H1 (cell line): Measurements from ENCODE around the gene PRSS3. TPM values are rescaled to one million over a fixed set of nuclear protein-coding genes. Genes with fewer than 3 reads are reported as not detected.

Experiments used
- CTCF ChIA-PET: fragments of 300-600 bp; sonication (Branson Sonifier 250); formaldehyde crosslinking; loops from one replicate; lab custom pipeline; 2021; ENCODE audit not compliant: partially characterized antibody; lab: Charles Lee
- POLR2A ChIA-PET: fragments of 300-600 bp; sonication (Branson Sonifier 250); formaldehyde crosslinking; loops from one replicate; lab custom pipeline; 2021; ENCODE audit warnings: inconsistent platforms; ENCODE audit not compliant: partially characterized antibody; lab: Charles Lee
- DNase-seq, 2 experiments: peaks; one replicate each; pipeline versions ENCODE4 v3.0.0 to v3.0.0-alpha.2; 2010 to 2022; ENCODE audit warnings: low spot score in 2 of 2, low read depth in 1 of 2, mixed read lengths in 1 of 2
- FAIRE-seq: peaks from 2 replicates; lab custom pipeline; 2011; peaks lifted over from hg19 to GRCh38; lab: Jason Lieb, UNC
- H2AFZ ChIP-seq: 2 replicates; pipeline ENCODE4 v1.8.1; 2012; ENCODE audit warnings: low read length, inconsistent platforms
- H2AK5ac ChIP-seq: 2 replicates; pipeline ENCODE4 v1.6.1; 2013; ENCODE audit warnings: low read depth, low read length
- H2BK120ac ChIP-seq: replicated peaks from 2 replicates; pipeline ENCODE3; 2013; ENCODE audit warnings: low read depth, low read length, inconsistent platforms
- H2BK12ac ChIP-seq: 2 replicates; pipeline ENCODE4 v1.6.1; 2013; ENCODE audit warnings: low read depth, low read length
- H2BK15ac ChIP-seq: 2 replicates; pipeline ENCODE4 v1.6.1; 2013; ENCODE audit warnings: low read length
- H2BK20ac ChIP-seq: 2 replicates; pipeline ENCODE4 v1.6.1; 2013; ENCODE audit warnings: low read length
- H2BK5ac ChIP-seq: 2 replicates; pipeline ENCODE4 v1.6.1; 2013; ENCODE audit warnings: low read depth, low read length
- H3K14ac ChIP-seq: 2 replicates; pipeline ENCODE4 v1.6.1; 2013; ENCODE audit warnings: inconsistent platforms; ENCODE audit not compliant: insufficient read length
- H3K18ac ChIP-seq: 2 replicates; pipeline ENCODE4 v1.6.1; 2013; ENCODE audit warnings: low read length; ENCODE audit errors: extremely low read depth
- H3K23ac ChIP-seq: 2 replicates; pipeline ENCODE4 v1.6.1; 2013; ENCODE audit warnings: inconsistent platforms; ENCODE audit not compliant: insufficient read length
- H3K23me2 ChIP-seq: 2 replicates; pipeline ENCODE4 v1.6.1; 2013; ENCODE audit warnings: low read depth, low read length
- H3K27ac ChIP-seq: 2 replicates; pipeline ENCODE4 v1.6.1; 2011; ENCODE audit warnings: low read depth, low read length, inconsistent platforms
- H3K27me3 ChIP-seq, 4 experiments: replicated peaks in 1 of 4; 1 replicate in 1 of 4; 2 replicates in 3 of 4; pipeline versions ENCODE4 v1.6.1 to v1.8.1; 2011 to 2013; ENCODE audit warnings: low read length in 3 of 4, mild to moderate bottlenecking in 3 of 4, inconsistent platforms in 2 of 4, mixed read lengths in 2 of 4, moderate library complexity in 1 of 4; ENCODE audit not compliant: control insufficient read depth in 3 of 4, insufficient read depth in 3 of 4; ENCODE audit errors: extremely low read depth in 1 of 4
- H3K36me3 ChIP-seq, 4 experiments: 2 replicates each; pipeline versions ENCODE4 v1.6.1 to v1.8.1; 2011 to 2013; ENCODE audit warnings: mild to moderate bottlenecking in 4 of 4, low read length in 3 of 4, moderate library complexity in 2 of 4, control low read depth in 1 of 4, inconsistent platforms in 1 of 4; ENCODE audit not compliant: insufficient read depth in 4 of 4, control insufficient read depth in 2 of 4
- H3K4ac ChIP-seq: replicated peaks from 2 replicates; pipeline ENCODE3; 2013; ENCODE audit warnings: low read length, low read depth, mixed read lengths, inconsistent platforms; ENCODE audit not compliant: insufficient read length
- H3K4me1 ChIP-seq, 4 experiments: replicated peaks in 1 of 4; 1 replicate in 1 of 4; 2 replicates in 3 of 4; pipeline versions ENCODE4 v1.6.1 to v1.8.1; 2011 to 2013; ENCODE audit warnings: low read length in 3 of 4, inconsistent platforms in 2 of 4, mixed read lengths in 1 of 4; ENCODE audit not compliant: insufficient read depth in 4 of 4, control insufficient read depth in 3 of 4
- H3K4me2 ChIP-seq, 2 experiments: 2 replicates each; pipeline versions ENCODE4 v1.6.1 to v1.8.1; 2011 to 2013; ENCODE audit warnings: low read depth in 2 of 2, low read length in 2 of 2, control low read depth in 1 of 2, inconsistent platforms in 1 of 2, mild to moderate bottlenecking in 1 of 2; ENCODE audit not compliant: insufficient read depth in 1 of 2
- H3K4me3 ChIP-seq, 4 experiments: fragments of 200-600, 300-600 bp in 1 of 4; sonication (generic), shearing (Covaris generic), sonication (Bioruptor Twin) in 1 of 4; 2 replicates each; pipeline versions ENCODE4 v1.5.1 to v1.8.1; 2011 to 2016; ENCODE audit warnings: low read length in 4 of 4, low read depth in 3 of 4, control low read depth in 2 of 4, inconsistent platforms in 2 of 4, mild to moderate bottlenecking in 2 of 4, mixed read lengths in 1 of 4, moderate library complexity in 1 of 4; ENCODE audit not compliant: insufficient read depth in 2 of 4; ENCODE audit errors: extremely low read depth in 1 of 4
- H3K56ac ChIP-seq: replicated peaks from 2 replicates; pipeline ENCODE3; 2013; ENCODE audit warnings: low read depth, mild to moderate bottlenecking, mixed read lengths, low read length, inconsistent platforms; ENCODE audit not compliant: insufficient read length
- H3K79me1 ChIP-seq: 2 replicates; pipeline ENCODE4 v1.6.1; 2013; ENCODE audit warnings: low read depth, low read length, control low read depth
- H3K79me2 ChIP-seq, 2 experiments: 2 replicates each; pipeline versions ENCODE4 v1.6.1 to v1.8.1; 2012 to 2013; ENCODE audit warnings: low read length in 2 of 2, mild to moderate bottlenecking in 2 of 2, inconsistent platforms in 1 of 2; ENCODE audit not compliant: insufficient read depth in 2 of 2, control insufficient read depth in 1 of 2
- H3K9ac ChIP-seq, 4 experiments: replicated peaks in 1 of 4; 1 replicate in 1 of 4; 2 replicates in 3 of 4; pipeline versions ENCODE4 v1.6.1 to v1.8.1; 2011 to 2013; ENCODE audit warnings: low read depth in 3 of 4, low read length in 3 of 4, control low read depth in 2 of 4, mild to moderate bottlenecking in 2 of 4, moderate library complexity in 2 of 4, inconsistent platforms in 1 of 4; ENCODE audit errors: extremely low read depth in 1 of 4
- H3K9me3 ChIP-seq, 2 experiments: 2 replicates each; pipeline versions ENCODE4 v1.6.1 to v1.8.1; 2012 to 2013; ENCODE audit warnings: mild to moderate bottlenecking in 2 of 2, moderate library complexity in 2 of 2, control low read depth in 1 of 2, inconsistent platforms in 1 of 2, low read depth in 1 of 2, low read length in 1 of 2, mixed read lengths in 1 of 2; ENCODE audit not compliant: insufficient read depth in 2 of 2
- H4K20me1 ChIP-seq, 2 experiments: replicated peaks in 1 of 2; 2 replicates each; pipeline versions ENCODE3 to v1.8.1; 2011 to 2013; ENCODE audit warnings: inconsistent platforms in 2 of 2, low read length in 2 of 2, mild to moderate bottlenecking in 1 of 2; ENCODE audit not compliant: insufficient read depth in 2 of 2, control insufficient read depth in 1 of 2
- H4K5ac ChIP-seq: 2 replicates; pipeline ENCODE4 v1.6.1; 2013; ENCODE audit warnings: low read length, low read depth, mixed read lengths, inconsistent platforms; ENCODE audit not compliant: insufficient read length
- H4K8ac ChIP-seq: 2 replicates; pipeline ENCODE4 v1.8.0; 2013; ENCODE audit warnings: mild to moderate bottlenecking, moderate library complexity, low read length, inconsistent platforms; ENCODE audit not compliant: insufficient read depth; ENCODE audit errors: extremely low read depth
- H4K91ac ChIP-seq: replicated peaks from 2 replicates; pipeline ENCODE3; 2013; ENCODE audit warnings: low read length, mixed read lengths, inconsistent platforms; ENCODE audit not compliant: insufficient read length
- ASH2L ChIP-seq: fragments of 200-600, 300-600 bp; sonication (generic); IDR thresholded peaks from one replicate; pipeline ENCODE4 v1.7.1; 2017; ENCODE audit warnings: low read length
- BACH1 ChIP-seq: IDR thresholded peaks from 2 replicates; pipeline ENCODE4 v1.6.1; 2012; ENCODE audit warnings: low read length, improper control_type of control experiment
- CBX8 ChIP-seq: fragments of 300-800, 300-1000 bp; sonication (generic); IDR thresholded peaks from 2 replicates; pipeline ENCODE4 v1.7.1; 2016; ENCODE audit warnings: low read depth, low read length, borderline replicate concordance
- CTBP2 ChIP-seq: IDR thresholded peaks from 2 replicates; pipeline ENCODE4 v1.7.0; 2011; ENCODE audit warnings: borderline replicate concordance, mild to moderate bottlenecking, moderate library complexity, mixed read lengths, low read length; ENCODE audit not compliant: insufficient read depth, insufficient read length
- GABPA ChIP-seq: IDR thresholded peaks from 2 replicates; pipeline ENCODE4 v1.6.1; 2011; ENCODE audit warnings: mild to moderate bottlenecking, low read length, moderate library complexity, borderline replicate concordance; ENCODE audit not compliant: insufficient read depth
- KDM1A ChIP-seq: fragments of 200-600, 300-600 bp; sonication (generic); IDR thresholded peaks from 2 replicates; pipeline ENCODE4 v1.7.1; 2016; ENCODE audit warnings: mild to moderate bottlenecking, low read length, borderline replicate concordance
- MAFK ChIP-seq: IDR thresholded peaks from 2 replicates; pipeline ENCODE4 v1.6.1; 2012; ENCODE audit warnings: low read depth, mild to moderate bottlenecking, improper control_type of control experiment, low read length
- MAX ChIP-seq: IDR thresholded peaks from 2 replicates; pipeline ENCODE4 v1.6.1; 2012; ENCODE audit warnings: inconsistent platforms
- RFX5 ChIP-seq: IDR thresholded peaks from 2 replicates; pipeline ENCODE4 v1.6.1; 2011; ENCODE audit warnings: low read depth, low read length, improper control_type of control experiment, borderline replicate concordance
- RXRA ChIP-seq: IDR thresholded peaks from 2 replicates; pipeline ENCODE4 v1.6.1; 2011; ENCODE audit warnings: low read depth, mild to moderate bottlenecking, low read length, moderate library complexity; ENCODE audit not compliant: insufficient read depth
- SAP30 ChIP-seq: fragments of 300-600 bp; sonication (generic); IDR thresholded peaks from 2 replicates; pipeline ENCODE4 v1.7.1; 2012; ENCODE audit warnings: low read length, moderate library complexity, mild to moderate bottlenecking, inconsistent platforms; ENCODE audit not compliant: insufficient read depth, insufficient replicate concordance
- SIN3A ChIP-seq, 2 experiments: IDR thresholded peaks in 1 of 2; conservative IDR thresholded peaks in 1 of 2; 2 replicates each; pipeline ENCODE4 v1.6.1; 2011 to 2012; ENCODE audit warnings: low read length in 2 of 2, improper control_type of control experiment in 1 of 2, low read depth in 1 of 2, mild to moderate bottlenecking in 1 of 2
- SUZ12 ChIP-seq: fragments of 200-600 bp; sonication (generic); IDR thresholded peaks from 2 replicates; pipeline ENCODE4 v1.6.1; 2012; ENCODE audit warnings: mild to moderate bottlenecking, inconsistent platforms, low read length, moderate library complexity, mixed read lengths
- WGBS, 2 experiments: shearing (Covaris generic) in 1 of 2; methylation state at CpG; one replicate each; pipeline versions ENCODE4 v1.1.6 to v1.1.7; 2013 to 2015; ENCODE audit warnings: low lambda C conversion rate in 2 of 2, mixed read lengths in 2 of 2, inconsistent platforms in 1 of 2, low coverage in 1 of 2, missing lambda C conversion rate in 1 of 2; ENCODE audit not compliant: insufficient replicate concordance in 2 of 2, insufficient coverage in 1 of 2, insufficient read length in 1 of 2; ENCODE audit errors: extremely low coverage in 1 of 2, missing lambda C conversion rate in 1 of 2; 5-methylcytosine and 5-hydroxymethylcytosine counted together
- polyA plus RNA-seq, 7 experiments: library from polyadenylated mRNA; depleted of rRNA in 3 of 7; stranded (reverse) in 5 of 7; unstranded in 2 of 7; fragments of >200 nt in 5 of 7; fragments of 200-250 nt in 2 of 7; gene quantifications; 1 replicate in 5 of 7; 2 replicates in 1 of 7; 4 replicates in 1 of 7; pipeline versions ENCODE4 v1.2.1 to v1.2.3, GENCODE V29; 2011 to 2013; ENCODE audit warnings: missing spikeins in 2 of 7, mixed read lengths in 2 of 7
- total RNA-seq: library from RNA; stranded (reverse); fragmentation: NEBNext Ultra II Directional; extraction: Animal tissue kit (Norgen Biotek cat#: 25700); gene quantifications from 2 replicates; pipeline ENCODE4 v1.2.1, GENCODE V29; 2021

The PRSS3 gene
- total and polyA plus RNA-seq, 2 of the 8 experiments (the other 6 are each of a cell fraction or from before 2014, with no cell fraction given), result 0.12 TPM; not detected in 1

- no peak for FAIRE-seq
- H3K56ac ChIP-seq, result no peak overlapping the region
- no peaks in the 10 kb centered on the region for H3K79me2 ChIP-seq
- no peaks in the 10 kb centered on the region for H3K9me3 ChIP-seq
- H3K4me1 ChIP-seq, result no peaks in the 10 kb centered on the region
- H4K91ac ChIP-seq, result no peak overlapping the region
- WGBS, 2 experiments, result 87% methylated on average over 6 of the region's 6 CpGs; no CpG with 5 or more reads in 1 of the 2 experiments
- H2BK120ac ChIP-seq, result no peak overlapping the region
- no peak overlapping the region for H2AFZ ChIP-seq
- no peaks in the 10 kb centered on the region for H3K79me1 ChIP-seq
- no peak overlapping the region for H4K8ac ChIP-seq
- no peak overlapping the region for H2AK5ac ChIP-seq
- H2BK15ac ChIP-seq, result no peak overlapping the region
- no peak overlapping the region for H3K27ac ChIP-seq
- H3K27me3 ChIP-seq, result no peaks in the 10 kb centered on the region
- no peak overlapping the region for H3K9ac ChIP-seq
- H4K5ac ChIP-seq, result no peak overlapping the region
- no peak overlapping the region for H2BK5ac ChIP-seq
- H3K14ac ChIP-seq, result no peak overlapping the region
- CTCF ChIA-PET, result interaction anchor here (0.6 to 2.5 kb wide), 4 partner anchors 8 to 138 kb away, joined by 3 to 7 read pairs (median 4); no protein-coding TSS in a partner anchor
- H2BK20ac ChIP-seq, result no peak overlapping the region
- no peak overlapping the region for H3K23ac ChIP-seq
- H3K4me2 ChIP-seq, result no peak overlapping the region
- no peaks in the 10 kb centered on the region for H3K36me3 ChIP-seq
- H3K4ac ChIP-seq, result no peak overlapping the region
- H3K4me3 ChIP-seq, result no peak overlapping the region
- H2BK12ac ChIP-seq, result no peak overlapping the region
- no peaks in the 10 kb centered on the region for H4K20me1 ChIP-seq
- H3K23me2 ChIP-seq, result no peaks in the 10 kb centered on the region
- DNase-seq, result no peak
- no peak overlapping the region for H3K18ac ChIP-seq
- POLR2A ChIA-PET, result no interaction called here
- no peak for TF ChIP-seq CBX8
- no peak for TF ChIP-seq MAFK
- no peak for TF ChIP-seq SUZ12
- TF ChIP-seq RFX5, result no peak
- TF ChIP-seq SIN3A (conservative IDR thresholded peaks at IDR 0.05 in 1 of 2, IDR thresholded peaks at IDR 0.05 in 1 of 2; ENCODE audit: low read depth in 1 of 2, low read length in 2 of 2), result no peak
- TF ChIP-seq CTBP2, result no peak
- no peak for TF ChIP-seq BACH1
- TF ChIP-seq SAP30, result no peak
- no peak for TF ChIP-seq GABPA
- no peak for TF ChIP-seq KDM1A
- no peak for TF ChIP-seq ASH2L
- TF ChIP-seq MAX, result no peak
- no peak for TF ChIP-seq RXRA
These were observed 33.0 kb upstream of the PRSS3 start for GRCh38 chr9:33762343-33762742.
